Colon (tissue), 2 donors: ENCODE measurements around the gene MRGPRF.
"Not testable (repeated sequence)": the region's sequence is repeated elsewhere in the genome, so short reads cannot be mapped to it uniquely, and the experiment has no call there.

Source experiments
- FAIRE-seq: peaks from 2 replicates; lab custom pipeline; 2012; peaks lifted over from hg19 to GRCh38; lab: Jason Lieb, UNC
- donor health status: control.
- donor health status: control.

MRGPRF gene

DNA sequence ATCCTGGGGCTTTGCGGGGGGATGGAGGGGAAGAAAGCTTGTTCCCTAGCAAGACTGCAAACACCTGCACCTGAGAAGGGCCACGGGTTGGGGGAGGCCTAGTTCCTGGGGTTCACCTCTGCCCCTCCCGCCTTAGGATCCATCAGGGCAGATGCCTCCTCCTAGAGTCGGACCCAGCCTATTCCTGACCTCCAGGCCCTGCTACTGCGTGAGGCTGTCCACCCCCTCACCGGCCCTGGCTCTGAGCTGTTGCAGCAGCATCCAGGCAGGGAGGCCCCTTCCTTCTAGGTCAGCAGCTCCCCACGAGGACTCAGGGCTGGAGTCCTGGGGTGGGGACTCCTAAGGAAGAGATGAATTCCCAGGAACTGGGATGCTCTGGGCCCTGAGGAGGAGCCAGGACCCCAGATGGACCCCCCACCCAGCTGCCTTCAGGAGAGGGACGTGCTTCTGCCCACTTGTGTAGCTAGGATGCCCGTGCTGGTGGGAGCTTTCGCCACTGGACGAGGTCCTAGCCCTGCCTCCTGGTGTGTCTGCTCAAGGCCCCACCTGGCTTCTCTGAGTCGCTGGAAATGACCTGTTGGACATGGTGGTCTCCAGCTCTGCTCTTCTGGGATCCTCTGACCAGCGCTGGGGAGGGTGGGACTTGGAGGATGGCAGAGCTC, 10.3 kb downstream of the MRGPRF start:
- no peak for FAIRE-seq

DNA sequence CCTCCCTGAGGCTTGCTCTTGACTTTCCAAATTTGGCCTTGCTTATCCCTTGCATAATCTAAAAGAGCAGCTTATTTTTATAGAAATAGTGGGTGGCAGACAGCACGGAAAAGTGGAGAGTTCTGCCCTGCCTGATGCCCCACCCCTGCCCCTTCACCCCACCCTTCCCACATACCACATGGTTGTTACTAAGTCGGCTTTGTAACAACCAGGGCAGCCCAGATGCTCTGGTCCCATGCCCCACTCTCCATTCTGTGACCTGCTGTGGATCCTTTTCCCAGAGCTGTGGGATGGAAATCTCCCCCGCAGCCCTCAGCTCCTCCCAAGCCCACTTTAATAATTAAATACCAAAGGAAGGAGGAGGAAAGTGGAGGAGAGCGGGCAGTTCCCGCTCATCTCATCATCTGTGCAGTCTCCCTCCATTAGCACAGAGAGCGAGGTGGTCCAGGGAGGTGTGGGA, 10.9 kb downstream of the MRGPRF start:
- FAIRE-seq = no peak

GRCh38 chr11:69001243-69002081, 11.6 kb downstream of the MRGPRF start:
- no peak for FAIRE-seq

DNA sequence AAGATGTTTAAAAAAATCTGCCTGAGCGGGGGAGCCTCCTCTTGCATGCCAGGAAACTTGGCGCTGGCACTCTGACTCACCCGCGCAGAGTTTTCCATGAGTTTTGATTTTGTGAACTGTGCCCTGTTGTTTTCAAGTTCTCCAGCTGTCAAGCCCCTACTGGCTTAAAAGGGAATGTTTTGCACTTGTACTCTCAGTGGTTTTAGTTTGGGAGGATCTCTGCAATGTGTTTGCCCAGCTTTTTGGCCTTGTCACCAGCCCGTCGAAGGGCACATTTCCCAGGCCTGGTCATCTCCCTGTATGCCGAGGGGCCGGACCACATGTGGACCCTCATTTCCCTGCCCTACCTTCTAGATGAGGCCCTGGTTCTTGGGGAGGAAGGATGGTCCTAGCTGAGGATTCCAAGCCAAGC, 12.2 kb downstream of the MRGPRF start:
- FAIRE-seq = no peak

DNA sequence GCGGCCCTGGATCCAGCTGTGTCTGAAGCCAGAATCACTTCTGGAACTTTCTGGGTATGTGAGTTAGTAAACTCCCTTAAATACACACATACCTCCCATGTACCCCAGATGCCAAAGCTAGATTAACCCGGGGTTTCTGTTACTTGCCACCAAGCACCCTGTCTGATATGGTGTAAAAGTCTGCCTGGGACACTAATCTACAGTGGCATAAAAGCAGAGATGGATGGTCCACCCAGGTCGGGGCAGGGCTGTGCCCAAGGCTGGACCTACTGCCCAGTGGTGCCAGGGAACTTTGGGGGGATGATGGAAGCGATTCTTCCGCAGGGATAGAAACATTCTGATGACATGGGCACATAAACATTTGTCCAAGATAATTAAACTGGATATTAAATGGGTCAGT, 12.7 kb downstream of the MRGPRF start:
- FAIRE-seq = no peak

DNA sequence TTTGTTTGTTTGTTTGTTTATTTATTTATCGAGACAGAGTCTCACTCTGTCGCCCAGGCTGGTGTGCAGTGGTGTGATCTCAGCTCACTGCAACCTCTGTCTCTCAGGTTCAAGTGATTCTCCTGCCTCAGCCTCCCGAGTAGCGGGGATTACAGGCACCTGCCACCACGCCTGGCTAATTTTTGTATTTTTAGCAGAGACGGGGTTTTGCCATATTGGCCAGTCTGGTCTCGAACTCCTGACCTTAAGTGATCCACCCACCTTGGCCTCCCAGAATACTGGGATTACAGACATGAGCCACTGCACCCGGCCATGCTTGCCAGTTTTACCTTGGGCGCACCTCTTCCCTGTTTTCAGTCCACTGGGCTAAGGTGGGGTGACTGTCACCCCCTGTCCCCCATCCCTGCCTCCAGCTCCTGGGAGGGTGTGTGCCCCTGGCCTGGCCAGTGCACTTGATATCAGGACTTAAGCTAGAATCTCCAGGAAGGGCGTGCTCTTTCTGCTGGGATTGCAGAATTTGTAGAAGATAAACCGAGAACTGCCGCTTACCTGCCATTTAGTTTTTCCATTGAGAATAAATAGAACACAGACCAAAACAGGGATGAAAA, 13.2 kb downstream of the MRGPRF start:
- FAIRE-seq = not testable (repeated sequence)

- no peak for FAIRE-seq
Observed at GRCh38 chr11:68999093-68999747, 13.8 kb downstream of the MRGPRF start.

- FAIRE-seq = no peak
Observed at GRCh38 chr11:68998390-68998911, 14.6 kb downstream of the MRGPRF start.

GRCh38 chr11:68997995-68998348, 15.1 kb downstream of the MRGPRF start:
- no peak for FAIRE-seq

DNA sequence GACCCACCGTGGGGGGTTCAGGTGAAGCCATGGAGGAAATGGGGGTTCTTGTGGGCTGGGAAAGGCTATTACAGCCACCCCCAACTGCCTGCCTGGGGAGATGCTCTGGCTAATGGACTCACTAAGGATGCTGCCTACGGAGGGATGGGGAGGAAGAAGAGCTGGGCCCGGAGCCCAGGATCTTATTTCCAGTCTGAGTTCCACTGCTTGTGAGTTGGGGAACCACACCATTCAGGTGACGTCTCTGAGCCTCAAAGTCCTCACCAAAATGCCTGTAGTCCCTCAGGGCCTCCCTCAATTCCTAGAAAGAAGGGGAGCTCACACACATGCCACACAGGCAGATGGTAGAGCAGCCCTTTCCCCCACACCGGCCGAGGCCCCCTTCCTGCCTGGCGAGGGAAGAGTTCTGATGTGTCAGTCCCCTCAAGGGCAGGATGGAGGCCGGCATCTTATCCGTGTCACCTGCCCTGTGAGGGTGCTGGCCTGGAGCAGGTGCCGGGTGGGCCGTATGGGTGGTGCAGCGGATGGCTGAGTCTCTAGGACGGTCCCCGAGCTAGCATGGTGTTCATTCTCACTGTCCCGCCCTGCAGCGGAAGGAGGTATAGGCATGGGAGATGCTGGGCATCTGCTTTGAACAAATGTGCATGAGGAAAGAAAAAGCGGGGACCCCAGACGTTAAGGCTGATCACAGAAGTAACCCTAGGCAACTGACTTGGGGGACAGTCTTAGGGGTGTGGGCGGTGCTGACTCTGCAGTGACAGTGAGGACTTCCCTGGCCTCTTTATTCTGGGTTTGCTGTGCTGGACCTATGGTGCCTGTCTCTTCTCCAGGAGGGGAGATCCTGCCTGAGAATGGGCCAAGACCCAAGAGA, 15.7 kb downstream of the MRGPRF start:
- no peak for FAIRE-seq

- no peak for FAIRE-seq
Observed at GRCh38 chr11:68996376-68997123, 16.5 kb downstream of the MRGPRF start.

DNA sequence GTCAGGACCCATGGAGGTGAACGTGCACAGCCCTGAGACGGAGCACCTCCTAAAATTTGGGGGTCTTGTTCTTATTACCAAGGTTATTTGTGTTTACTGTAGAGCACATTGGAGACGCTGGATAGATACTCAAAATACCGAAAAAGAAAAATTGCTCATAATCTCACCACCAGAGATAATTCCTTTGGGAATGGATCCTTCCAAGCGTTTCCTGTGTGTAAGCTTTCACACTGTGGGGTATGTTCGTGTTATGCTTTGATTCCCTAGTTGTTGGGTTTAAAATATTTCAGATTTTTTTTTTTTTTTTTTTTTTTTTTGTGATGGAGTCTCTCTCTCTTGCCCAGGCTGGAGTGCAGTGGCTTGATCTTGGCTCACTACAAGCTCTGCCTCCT, 18.2 kb downstream of the MRGPRF start:
- FAIRE-seq = no peak

- FAIRE-seq = no peak
Observed at GRCh38 chr11:68994161-68994893, 18.7 kb downstream of the MRGPRF start.

- FAIRE-seq = no peak
Observed at GRCh38 chr11:68993546-68993945, 19.5 kb downstream of the MRGPRF start.

GRCh38 chr11:68992743-68993255, 20.2 kb downstream of the MRGPRF start:
- FAIRE-seq = no peak

DNA sequence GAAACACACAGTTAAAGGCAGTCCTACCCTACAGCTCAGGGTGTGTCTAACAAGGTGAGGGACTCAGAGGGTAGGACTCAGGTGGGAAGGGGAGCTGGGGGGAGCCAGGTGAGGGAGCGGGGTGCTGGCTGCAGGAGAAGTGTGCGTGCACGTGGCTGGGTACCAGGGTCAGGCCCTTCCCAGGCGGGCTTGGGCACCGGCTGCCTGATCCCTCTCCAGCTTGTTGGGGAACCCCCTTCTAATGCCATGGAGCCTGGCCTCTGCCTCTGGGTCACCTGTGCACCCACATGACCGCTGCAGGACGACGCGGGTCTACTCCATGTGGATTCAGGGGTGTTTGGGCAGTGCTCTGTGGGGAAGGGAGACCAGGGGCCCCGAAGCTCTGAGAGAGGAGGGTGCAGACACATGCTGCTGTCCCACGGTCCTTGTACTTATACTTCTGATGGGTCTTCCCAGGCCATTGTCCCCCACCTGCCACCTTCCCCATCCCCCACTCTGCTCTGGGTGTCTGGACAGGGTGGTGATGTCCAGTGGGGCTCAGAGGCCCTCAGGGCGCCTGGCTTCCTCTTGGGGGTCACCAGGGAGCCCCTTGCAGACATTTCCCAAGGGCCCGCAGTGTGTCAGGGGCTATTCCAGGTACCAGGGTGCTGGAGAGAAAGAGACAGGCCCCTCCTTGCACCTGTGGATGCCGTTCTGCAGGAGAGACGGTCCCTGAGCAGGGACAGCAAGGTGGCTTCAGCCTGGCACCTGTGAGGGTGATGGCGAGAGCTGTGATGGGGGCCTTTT, 21.9 kb downstream of the MRGPRF start:
- FAIRE-seq = no peak

- FAIRE-seq = no peak
Observed at GRCh38 chr11:68989936-68990606, 23.0 kb downstream of the MRGPRF start.

DNA sequence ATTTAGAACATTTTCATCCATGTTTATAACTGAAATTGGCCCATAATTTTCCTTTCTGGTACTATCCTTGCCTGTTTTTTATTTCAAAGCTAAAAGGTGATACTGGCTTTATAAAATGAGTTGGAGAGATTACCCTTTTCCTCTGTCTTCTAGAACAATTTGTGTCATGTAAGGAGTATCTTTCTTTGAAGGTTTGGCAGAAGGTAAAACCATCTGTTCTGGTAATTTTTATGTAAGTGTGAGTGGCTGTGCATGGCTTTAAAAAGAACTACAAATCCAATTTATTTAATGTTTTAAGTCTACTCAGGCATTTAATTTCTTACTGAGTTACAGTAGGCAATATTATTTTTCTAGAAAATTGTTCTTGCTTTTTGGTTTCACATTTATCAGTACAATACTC, 24.6 kb downstream of the MRGPRF start:
- no peak for FAIRE-seq
